ENCODE measurements around the gene TXNDC16.
"Not testable (repeated sequence)": the region's sequence is repeated elsewhere in the genome, so short reads cannot be mapped to it uniquely, and the experiment has no call there.

TXNDC16 gene

DNA sequence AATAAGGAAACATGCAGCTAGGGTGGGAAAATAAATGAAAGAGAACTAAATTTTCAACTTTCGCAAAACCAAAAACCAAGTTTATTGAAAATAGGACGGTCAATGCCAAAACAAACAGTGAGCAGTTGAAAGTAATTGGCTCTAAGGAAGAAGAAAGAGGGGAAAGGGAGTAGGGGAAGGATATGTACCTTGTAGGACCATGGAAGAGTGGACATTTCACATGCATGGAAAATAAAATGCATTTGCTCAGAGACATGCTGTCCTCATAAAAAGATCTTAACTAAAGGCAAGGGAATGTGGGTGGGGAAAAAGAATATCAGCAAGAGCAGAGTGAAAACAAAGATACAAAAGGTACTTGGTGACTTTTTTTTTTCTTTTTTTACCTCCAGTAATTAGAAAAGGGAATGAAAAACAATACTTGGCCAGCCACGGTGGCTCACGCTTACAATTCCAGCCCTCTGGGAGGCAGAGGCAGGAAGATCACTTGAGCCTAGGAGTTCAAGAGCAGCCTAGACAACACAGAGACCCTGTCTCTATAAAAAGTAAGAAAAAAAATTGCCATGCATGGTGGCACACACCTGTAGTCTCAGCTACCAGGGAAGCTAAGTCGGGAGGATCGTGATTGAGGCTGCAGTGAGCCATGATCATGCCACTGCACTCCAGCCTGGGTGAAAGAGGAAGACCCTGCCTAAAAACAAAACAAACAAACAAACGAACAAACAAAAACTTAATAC is 6.6 kb downstream of the TXNDC16 start:
- DNase-seq (ENCODE audit: low spot score), result no peak

DNA sequence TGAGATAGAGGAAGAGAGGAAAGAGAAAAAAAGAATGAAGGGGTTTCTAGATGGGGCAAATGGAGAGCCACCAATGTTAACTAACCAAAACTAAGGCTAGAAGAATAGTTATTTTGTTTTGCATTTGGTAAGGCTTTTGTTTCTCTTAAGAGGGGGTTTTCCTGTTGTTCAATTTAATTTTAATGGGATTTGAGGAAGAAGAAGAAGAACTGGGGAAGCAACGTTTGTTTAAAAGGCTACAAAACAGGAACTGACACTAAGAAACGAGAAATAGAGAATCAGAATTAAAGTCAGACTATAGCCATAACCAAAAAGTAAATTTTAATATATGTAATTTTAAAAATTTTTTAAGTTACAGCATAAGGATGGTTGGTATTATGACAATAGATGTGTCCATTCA is 13.7 kb downstream of the TXNDC16 start:
- no peak for DNase-seq (ENCODE audit: low spot score)

DNA sequence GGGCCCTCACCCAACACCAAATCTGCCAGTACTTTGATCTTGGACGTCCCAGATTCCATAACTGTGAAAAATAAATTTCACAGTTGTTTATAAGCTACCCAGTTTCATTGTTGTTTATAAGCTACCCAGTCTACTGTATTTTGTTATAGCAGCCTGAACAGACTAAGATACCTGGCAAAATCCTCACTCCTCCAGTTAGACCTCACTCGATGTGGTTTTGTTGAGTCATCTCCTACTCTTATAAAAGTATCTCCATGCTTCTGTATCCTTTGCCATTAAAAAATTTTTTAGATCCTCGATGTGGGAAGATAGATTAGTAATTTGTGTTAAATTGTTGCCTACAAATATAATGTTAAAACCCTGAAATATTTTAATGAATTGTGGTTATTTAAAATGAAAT is 16.0 kb downstream of the TXNDC16 start:
- no peak for DNase-seq (ENCODE audit: low spot score)

DNA sequence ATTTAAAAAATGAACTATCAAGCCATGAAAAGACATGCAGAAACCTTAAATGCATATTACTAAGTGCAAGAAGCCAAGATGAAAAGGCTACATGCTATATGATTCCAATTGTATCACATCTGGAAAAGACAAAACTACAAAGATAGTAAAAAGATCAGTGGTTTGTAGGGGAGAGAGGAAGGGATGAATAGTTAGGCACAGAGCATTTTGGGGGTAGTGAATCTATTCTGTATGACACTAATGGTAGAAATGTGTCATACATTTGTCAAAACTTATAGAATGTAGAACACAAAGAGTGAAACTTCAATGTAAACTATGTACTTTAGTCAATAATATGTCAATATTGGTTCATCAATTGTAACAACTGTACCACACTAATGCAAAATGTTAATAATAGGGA is 20.8 kb downstream of the TXNDC16 start:
- DNase-seq (ENCODE audit: low spot score), result no peak

DNA sequence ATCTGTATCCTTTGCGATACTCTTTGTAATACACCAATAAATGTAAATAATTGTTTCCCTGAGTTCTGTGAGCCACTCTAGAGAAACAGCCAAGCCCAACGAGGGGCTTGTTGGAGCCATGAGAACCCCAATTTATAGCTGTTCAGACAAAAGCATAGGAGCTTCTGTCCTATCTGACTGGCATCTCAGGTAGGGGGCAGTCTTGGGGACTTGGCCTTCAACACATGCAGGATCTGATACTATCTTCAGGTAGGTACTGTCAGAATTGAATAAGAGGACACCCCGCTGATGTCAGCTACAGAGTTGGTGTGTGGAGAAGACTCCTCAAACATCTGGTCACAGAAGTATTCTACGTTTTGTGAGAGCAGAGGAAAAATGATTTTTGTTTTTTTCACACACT is 25.3 kb downstream of the TXNDC16 start:
- no peak for DNase-seq (ENCODE audit: low spot score)

DNA sequence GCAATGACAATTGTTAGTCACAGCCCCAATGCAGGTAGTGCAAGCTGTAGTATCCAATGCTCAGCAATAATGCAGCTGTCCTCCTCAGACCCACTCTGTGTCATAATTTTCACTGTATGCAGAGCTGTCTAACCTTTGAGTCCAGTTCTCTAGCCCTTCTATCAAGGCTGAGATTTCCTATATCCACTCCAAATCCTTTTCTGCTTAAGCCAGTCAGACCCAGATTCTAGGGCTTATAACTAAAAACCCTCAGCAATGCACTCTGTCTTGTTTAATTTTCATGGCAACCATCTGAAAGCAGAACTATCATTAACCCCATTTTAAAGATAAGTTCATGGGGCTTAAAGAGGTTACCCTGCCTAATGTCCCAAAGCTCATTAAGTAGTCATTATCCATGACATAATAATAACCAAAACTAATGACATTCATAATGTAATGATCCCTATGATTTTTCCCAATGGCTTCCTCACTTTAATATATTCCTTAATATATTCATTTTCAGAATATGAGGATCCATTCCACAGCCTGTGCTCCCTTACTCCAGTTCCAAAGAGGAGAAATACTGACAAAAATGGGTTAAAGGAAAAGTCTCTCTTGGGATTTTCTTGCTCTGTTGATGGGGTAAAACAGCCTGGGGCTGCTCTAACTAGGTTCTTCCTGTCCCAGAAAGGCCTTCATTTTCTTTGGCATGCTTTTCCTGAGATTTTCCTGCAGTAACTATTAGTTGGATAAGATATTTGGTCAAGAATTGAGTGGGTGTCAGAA is 29.5 kb downstream of the TXNDC16 start:
- no peak for DNase-seq (ENCODE audit: low spot score)

DNA sequence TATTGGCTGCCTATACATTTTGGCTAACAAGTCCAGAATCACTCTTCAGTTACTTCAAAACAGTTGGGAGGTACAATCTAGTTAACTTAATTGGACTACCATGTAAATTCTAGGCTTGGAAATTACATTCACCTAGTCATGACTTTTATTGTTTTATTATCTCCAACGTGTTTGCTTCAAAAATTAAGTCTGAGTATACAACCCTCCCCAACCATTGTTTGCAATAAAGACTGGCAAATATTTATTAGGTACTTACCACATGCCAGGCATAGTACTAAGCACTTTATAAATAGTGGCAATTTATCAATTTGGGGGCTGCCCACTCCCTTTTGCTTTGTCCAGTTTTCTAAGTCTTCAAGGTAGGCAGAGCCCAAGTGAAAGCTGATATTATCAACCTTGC is 30.3 kb downstream of the TXNDC16 start:
- no peak for DNase-seq (ENCODE audit: low spot score)

DNA sequence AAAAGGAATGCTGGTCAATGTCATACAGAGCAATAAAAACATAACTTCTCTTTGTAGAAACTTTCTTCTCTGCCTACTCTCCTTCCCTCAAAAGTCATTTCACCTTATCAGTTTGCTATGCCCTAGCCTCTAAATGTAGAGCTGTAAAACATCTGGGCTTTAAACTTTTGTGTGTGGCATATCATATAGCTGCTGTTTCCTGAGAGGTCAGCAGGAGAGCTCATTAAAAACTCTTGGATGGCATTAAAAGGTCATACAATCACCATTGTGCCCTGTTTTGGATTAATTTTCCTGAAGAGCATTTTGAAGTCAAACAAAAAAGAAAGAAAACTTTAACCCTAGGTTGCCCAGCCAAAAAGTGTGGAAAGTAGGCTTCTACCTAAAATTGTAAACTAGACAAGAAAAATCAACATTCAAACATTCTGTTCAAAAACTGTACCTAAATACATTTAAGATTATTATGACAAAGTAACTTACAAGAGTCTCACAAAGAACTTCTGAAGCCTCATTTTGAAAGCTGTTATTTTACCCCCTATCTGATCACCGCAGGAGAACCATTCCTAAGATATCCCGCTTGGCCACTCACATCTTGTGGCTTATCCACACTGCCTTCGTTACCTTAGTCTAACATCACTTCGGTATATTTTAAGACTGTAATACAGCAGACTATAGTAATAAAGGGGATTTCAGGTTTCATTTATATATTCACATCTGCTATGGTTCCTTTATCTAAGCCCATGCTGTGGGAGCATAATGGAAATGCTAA is 38.1 kb downstream of the TXNDC16 start:
- DNase-seq (ENCODE audit: low spot score), result no peak

DNA sequence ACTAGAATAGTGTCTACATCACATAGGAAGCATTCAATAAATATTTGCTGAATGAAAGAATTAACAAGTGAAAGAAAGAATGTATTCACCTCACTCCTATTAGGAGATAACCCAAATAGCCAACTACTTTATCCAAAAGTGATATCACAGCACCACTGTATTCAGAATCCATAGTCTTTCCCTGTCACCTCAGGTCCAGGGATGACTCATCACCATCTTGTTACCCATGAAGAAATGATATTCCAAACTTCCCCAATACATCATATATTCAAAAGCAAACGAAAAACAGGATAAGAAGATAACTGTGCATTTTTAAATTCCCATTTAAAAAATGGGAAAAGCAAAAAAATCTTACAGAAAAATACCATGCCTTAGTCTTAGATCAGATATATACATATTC is 39.1 kb downstream of the TXNDC16 start:
- DNase-seq (ENCODE audit: low spot score), result no peak

DNA sequence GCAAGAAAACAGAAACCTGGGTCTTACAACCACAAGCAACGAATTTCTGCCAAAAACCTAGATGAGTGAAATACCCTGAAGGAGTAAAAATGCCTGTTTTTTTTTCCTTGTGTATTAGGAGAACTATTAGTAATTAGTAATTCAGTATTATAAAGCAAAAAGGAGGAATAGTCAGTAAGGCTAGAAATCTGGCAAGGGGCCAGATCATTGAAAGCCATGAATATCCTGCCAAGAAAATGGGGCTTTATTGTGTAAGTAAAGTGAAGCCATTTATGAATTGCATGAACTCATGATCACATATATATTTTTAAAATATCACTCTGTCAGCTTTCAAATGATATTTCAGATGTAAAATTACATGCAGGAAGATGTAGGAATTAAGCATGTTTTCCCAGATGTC is 57.9 kb downstream of the TXNDC16 start:
- no peak for DNase-seq (ENCODE audit: low spot score)

DNA sequence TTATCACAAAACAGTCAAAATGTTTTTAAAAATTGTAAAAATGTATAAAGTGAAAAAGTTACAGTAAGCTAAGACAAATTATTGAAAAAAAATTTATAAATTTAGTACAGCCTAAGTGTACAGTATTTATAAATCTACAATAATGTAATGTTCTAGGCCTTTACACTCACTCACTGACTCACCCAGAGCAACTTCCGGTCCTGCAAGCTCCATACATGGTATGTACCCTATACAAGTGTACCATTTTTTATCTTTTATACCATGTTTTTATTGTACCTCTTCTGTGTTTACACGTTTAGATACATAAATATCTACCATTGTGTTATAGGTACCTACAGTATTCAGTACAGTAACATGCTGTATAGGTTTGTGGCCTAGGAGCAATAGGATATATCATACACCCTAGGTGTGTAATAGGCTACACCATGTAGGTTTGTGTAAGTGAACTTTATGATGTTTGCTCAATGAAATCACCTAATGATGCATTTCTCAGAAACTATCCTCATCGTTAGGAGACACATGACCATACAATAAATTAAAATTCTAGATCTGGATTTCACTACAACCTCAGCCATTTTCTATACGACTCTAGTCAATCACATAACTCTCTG is 66.8 kb downstream of the TXNDC16 start:
- DNase-seq (ENCODE audit: low spot score), result no peak

DNA sequence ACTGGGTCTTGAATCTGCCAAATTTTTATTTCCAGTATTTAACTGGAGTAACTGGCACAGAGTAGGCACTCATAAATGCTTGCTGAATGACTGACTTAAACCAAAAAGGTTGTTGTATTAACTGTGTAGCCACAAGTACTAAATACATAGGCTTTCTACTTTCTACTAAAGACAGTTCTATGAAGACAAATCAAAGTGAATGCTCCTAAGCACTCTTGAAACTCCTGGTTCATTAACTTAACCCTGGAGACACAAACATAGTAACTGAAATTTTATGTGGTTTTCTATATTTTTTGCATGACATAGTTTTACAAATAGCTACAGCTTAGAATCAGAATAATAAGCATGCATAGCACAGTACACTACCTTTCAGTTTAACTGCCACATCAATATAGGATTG is 70.4 kb downstream of the TXNDC16 start:
- DNase-seq (ENCODE audit: low spot score), result no peak

DNA sequence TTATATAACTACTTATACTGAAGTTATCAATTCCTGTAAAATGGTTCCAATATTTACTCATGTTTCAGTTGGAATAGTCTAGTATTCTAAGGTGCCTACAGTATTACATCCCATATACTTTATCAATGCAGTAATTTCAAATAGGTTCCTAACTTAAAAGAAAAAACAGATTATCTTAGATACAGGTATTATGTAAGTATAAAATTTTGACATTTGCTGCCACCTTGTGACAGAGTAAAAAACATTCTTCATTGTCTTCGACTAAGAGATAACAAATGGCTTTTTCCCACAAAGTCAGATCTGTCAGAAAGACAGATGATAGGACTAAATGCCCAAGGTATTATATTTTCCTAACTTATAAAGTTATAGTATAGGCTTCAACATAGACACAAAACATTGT is 78.7 kb downstream of the TXNDC16 start:
- peak; percentile 12 for DNase-seq (ENCODE audit: low spot score)

DNA sequence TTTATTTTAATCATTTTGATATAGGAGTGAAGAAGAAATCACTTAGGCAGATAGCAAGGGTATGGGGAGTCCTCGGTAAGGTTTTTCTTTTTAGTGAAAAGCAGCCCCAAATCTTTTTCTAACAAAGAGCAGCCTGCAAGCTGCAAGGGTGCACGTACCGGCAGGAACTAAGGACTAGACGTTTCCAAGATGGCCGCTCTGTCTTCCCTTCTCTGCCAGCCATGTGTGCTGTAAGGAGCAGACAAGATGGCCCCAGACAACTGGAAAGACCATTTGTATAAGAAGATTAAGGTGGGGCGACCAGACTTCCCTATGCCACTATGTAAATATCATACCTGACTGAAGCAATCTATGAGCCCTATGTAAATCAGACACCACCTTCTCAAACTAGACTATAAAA is 79.6 kb downstream of the TXNDC16 start:
- DNase-seq (ENCODE audit: low spot score), result no peak

DNA sequence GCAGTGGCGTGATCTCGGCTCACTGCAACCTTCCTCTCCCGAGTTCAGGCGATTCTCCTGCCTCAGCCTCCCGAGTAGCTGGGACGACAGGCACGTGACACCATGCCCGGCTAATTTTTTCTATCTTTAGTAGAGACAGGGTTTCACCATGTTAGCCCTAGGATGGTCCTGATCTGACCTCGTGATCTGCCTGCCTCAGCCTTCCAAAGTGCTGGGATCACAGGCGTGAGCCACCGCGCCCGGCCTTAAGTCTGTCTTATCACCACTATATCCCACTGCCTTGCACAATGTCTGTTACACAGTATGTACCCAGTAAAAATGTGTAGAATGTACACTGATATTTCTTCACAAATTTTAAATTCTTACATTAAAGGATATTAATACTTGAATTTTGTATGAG is 80.1 kb downstream of the TXNDC16 start:
- not testable (repeated sequence) for DNase-seq (ENCODE audit: low spot score)

DNA sequence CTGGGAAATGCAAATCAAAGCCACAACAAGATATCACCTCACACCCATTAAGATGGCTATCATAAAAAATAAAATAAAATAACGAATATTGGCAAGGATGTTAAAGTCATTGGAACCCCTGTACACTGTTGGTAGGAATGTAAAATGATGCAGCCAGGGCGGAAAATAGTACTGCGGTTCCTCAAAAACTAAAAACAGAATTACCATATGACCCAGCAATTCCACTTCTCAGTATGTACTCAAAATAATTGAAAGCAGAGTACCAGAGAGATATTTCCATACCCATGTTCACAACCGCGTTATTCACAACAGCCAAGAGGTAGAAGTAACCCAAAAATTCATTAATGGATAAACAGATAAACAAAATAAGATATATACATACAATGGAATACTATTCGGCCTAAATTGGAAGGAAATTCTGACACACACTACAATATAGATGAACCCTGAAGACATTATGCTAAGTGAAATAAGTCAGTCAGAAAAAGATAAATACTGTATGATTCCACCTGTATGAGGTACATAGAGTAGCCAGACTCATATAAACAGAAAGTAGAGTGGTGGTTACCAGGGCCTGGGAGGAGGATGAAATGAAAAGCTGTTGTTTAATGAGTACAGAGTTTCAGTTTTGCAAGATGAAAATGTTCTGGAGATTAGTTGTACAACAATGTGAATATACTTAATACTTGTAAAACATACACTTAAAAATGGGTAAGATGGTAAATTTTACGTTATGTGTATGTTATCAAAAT is 84.6 kb downstream of the TXNDC16 start:
- no peak for DNase-seq (ENCODE audit: low spot score)

DNA sequence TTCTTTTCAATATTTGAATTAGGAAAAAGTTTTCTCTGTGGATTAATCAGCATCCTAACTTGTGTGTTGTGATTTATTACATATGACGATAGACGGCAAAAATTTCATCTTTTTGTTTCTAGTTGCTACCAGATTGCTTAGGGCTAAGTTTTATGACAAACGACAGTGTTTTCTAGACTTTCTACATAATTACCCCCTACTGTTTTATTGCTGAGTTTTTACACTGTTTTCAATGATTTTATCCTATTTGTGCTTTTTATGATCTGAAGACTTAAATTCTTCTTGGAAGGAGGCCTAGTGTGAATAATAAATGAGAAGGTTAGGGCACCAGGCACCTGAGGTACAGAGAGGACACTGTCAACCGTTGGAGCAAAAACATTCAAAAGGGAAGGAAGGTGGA is 88.1 kb downstream of the TXNDC16 start:
- DNase-seq (ENCODE audit: low spot score), result no peak

DNA sequence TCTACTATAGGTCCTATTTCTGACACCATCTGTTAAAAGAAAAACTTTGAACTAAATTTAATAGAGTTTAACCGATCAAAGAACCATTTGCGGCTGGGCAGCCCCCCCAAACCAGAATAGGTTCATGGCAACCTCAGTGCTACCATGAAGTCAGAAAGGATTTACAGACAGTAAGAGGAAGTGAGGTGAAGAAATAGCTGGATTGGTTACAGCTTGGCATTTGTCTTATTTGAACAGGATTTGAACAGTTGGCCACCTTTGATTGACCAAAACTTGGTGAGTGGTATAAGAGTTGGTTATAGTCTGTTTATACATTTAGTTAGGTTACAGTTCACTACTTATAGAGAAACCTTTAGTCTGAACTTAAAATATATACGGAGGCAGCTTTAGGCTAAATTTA is 88.9 kb downstream of the TXNDC16 start:
- DNase-seq (ENCODE audit: low spot score), result no peak

DNA sequence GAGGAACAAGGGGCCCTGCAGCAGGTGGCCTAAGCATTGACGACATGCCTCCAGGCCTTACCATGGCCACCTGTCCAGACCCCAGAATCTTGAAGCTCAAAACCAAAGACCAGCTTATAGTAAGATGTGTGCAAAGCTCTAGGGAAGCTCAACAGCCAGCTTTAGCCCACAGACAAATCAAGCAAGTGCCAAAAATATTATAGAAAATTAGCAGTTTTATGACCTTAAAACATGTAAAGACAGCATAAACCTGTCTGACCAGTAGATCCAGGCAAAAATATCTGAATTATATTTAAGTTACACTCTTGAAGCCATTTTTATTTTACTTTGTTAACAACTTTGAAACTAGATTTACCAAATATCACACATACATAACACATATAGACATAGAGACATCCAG is 90.6 kb downstream of the TXNDC16 start:
- DNase-seq (ENCODE audit: low spot score), result no peak

DNA sequence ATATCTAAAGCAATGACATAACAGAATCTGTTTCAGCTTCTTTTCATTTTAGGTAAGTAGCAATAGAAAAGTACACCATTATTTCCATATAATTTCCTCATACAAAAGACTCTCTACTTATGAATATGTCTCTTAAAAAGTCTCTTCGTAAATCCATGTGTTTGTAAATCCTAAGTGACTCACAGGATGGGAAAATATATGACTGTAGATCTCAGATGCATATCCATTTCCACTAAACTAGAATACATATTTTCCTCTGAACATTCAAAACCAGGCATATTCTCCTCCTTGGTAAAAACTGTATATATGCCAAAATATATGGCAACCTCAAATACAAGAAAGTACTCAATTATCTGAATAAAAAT is 93.6 kb downstream of the TXNDC16 start:
- no peak for DNase-seq (ENCODE audit: low spot score)

DNA sequence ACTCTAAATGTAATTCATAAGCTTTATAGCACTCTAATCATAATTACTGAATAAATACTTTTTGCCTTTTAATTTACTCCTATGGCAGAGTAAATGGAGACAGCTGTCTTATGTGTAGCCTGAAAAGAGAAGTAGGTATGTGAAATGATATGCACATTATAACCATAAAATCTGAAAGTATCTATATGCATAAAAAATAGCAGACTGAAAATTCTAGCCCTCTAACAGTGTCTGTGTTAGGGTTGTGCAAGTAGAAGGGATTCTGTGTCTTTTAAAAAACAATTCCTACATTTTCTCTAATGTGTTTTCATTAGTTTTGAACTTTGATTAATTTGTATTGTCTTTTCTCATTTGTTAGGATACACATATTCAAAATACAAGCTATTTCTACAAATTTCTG is 94.9 kb downstream of the TXNDC16 start:
- no peak for DNase-seq (ENCODE audit: low spot score)

All from COLO829 (cell line).